ENCODE results near the gene IGFLR1. TPM values are rescaled to one million over a fixed set of nuclear protein-coding genes. Genes with fewer than 3 reads are reported as not detected.

IGFLR1 gene
- total RNA-seq, 1 donor from 2014 or later, result 15.3 TPM

- no peak for DNase-seq (ENCODE audit: low read depth)
- H3K4me3 ChIP-seq (ENCODE audit: low read depth, low read length), result no peak overlapping the region
- TF ChIP-seq CTCF (conservative IDR thresholded peaks at IDR 0.05; ENCODE audit: low read depth, low read length), result no peak
These were observed 20.9 kb downstream of the IGFLR1 start for GRCh38 chr19:35721374-35721773.

- TF ChIP-seq CTCF (conservative IDR thresholded peaks at IDR 0.05; ENCODE audit: low read depth, low read length), result no peak
- H3K4me3 ChIP-seq (ENCODE audit: low read depth, low read length), result no peak overlapping the region
- DNase-seq (ENCODE audit: low read depth), result no peak
These were observed 21.6 kb downstream of the IGFLR1 start for GRCh38 chr19:35720648-35721047.

DNA sequence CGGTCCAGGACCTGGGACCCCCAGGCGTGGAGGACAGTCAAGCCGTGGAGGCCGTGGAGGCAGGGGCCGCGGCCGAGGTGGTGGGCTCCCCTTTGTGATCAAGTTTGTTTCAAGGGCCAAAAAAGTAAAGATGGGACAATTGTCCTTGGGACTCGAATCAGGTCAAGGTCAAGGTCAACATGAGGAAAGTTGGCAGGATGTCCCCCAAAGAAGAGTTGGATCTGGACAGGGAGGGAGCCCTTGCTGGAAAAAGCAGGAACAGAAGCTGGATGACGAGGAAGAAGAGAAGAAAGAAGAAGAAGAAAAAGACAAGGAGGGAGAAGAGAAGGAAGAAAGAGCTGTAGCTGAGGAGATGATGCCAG is 22.1 kb downstream of the IGFLR1 start:
- TF ChIP-seq CTCF (conservative IDR thresholded peaks at IDR 0.05; ENCODE audit: low read depth, low read length), result no peak
- H3K4me3 ChIP-seq (ENCODE audit: low read depth, low read length), result no peak overlapping the region
- no peak for DNase-seq (ENCODE audit: low read depth)

GRCh38 chr19:35719402-35720162 is 22.7 kb downstream of the IGFLR1 start:
- DNase-seq (ENCODE audit: low read depth), result no peak
- TF ChIP-seq CTCF (conservative IDR thresholded peaks at IDR 0.05; ENCODE audit: low read depth, low read length), result no peak
- H3K4me3 ChIP-seq (ENCODE audit: low read depth, low read length), result peak overlapping the region; percentile 82

- DNase-seq (ENCODE audit: low read depth), result no peak
- TF ChIP-seq CTCF (conservative IDR thresholded peaks at IDR 0.05; ENCODE audit: low read depth, low read length), result no peak
- H3K4me3 ChIP-seq (ENCODE audit: low read depth, low read length), result peak overlapping the region; percentile 82
These were observed 23.8 kb downstream of the IGFLR1 start for GRCh38 chr19:35718345-35719041.

GRCh38 chr19:35717665-35718344 is 24.4 kb downstream of the IGFLR1 start, which contains the start of gene KMT2B:
TSS of gene KMT2B (plus strand) at chr19:35718003. CDS start at chr19:35718019, 16 bp downstream.
- DNase-seq (ENCODE audit: low read depth), result no peak
- peak within 1 kb of the TSS; percentile 82 for H3K4me3 ChIP-seq (ENCODE audit: low read depth, low read length)
- TF ChIP-seq CTCF (conservative IDR thresholded peaks at IDR 0.05; ENCODE audit: low read depth, low read length), result no peak

Measured in epithelial cell of proximal tubule (primary cell).